ENCODE measurements around the gene LRRC17.

LRRC17 gene

GRCh38 chr7:102993718-102994029, 80.9 kb downstream of the LRRC17 start:
- no peak overlapping the region for H3K4me2 ChIP-seq (ENCODE audit: low read length)
- no peak overlapping the region for H2AFZ ChIP-seq (ENCODE audit: low read length)
- H3K9me3 ChIP-seq (ENCODE audit: low read length) = peaks cover 6% of the 10 kb centered on the region; the same call in 1 of the 2 replicates
- no peaks in the 10 kb centered on the region for H3K79me2 ChIP-seq (ENCODE audit: insufficient read depth, low read length)
- no peaks in the 10 kb centered on the region for H4K20me1 ChIP-seq (ENCODE audit: insufficient read depth, low read length)
- TF ChIP-seq, protein P1, sequence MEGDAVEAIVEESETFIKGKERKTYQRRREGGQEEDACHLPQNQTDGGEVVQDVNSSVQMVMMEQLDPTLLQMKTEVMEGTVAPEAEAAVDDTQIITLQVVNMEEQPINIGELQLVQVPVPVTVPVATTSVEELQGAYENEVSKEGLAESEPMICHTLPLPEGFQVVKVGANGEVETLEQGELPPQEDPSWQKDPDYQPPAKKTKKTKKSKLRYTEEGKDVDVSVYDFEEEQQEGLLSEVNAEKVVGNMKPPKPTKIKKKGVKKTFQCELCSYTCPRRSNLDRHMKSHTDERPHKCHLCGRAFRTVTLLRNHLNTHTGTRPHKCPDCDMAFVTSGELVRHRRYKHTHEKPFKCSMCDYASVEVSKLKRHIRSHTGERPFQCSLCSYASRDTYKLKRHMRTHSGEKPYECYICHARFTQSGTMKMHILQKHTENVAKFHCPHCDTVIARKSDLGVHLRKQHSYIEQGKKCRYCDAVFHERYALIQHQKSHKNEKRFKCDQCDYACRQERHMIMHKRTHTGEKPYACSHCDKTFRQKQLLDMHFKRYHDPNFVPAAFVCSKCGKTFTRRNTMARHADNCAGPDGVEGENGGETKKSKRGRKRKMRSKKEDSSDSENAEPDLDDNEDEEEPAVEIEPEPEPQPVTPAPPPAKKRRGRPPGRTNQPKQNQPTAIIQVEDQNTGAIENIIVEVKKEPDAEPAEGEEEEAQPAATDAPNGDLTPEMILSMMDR (IDR thresholded peaks at IDR 0.05; ENCODE audit: low read length) = no peak
- no peak for TF ChIP-seq EZH2 (IDR thresholded peaks at IDR 0.05; ENCODE audit: borderline replicate concordance, low read length)
- no peaks in the 10 kb centered on the region for H3K27me3 ChIP-seq (ENCODE audit: insufficient read depth, low read length)
- no peak overlapping the region for H3K27ac ChIP-seq (ENCODE audit: low read depth, low read length, poor library complexity, severe bottlenecking)
- H3K36me3 ChIP-seq (ENCODE audit: insufficient read depth, low read length) = no peaks in the 10 kb centered on the region
- no peaks in the 10 kb centered on the region for H3K4me1 ChIP-seq (ENCODE audit: insufficient read depth, low read length, severe bottlenecking)
- H3K9ac ChIP-seq (ENCODE audit: low read length) = no peak overlapping the region
- H3K4me3 ChIP-seq (ENCODE audit: low read depth, low read length, poor library complexity, severe bottlenecking) = no peak overlapping the region
- H3F3A ChIP-seq (ENCODE audit: insufficient read depth, low read length) = no peaks in the 10 kb centered on the region
- H3K9me2 ChIP-seq (ENCODE audit: low read depth, low read length) = no peaks in the 10 kb centered on the region

- no peak overlapping the region for H3K9ac ChIP-seq (ENCODE audit: low read length)
- H3K79me2 ChIP-seq (ENCODE audit: insufficient read depth, low read length) = no peaks in the 10 kb centered on the region
- no peaks in the 10 kb centered on the region for H3K9me2 ChIP-seq (ENCODE audit: low read depth, low read length)
- H3K9me3 ChIP-seq (ENCODE audit: low read length) = peaks cover 6% of the 10 kb centered on the region; the same call in 1 of the 2 replicates
- H3K4me2 ChIP-seq (ENCODE audit: low read length) = no peak overlapping the region
- no peaks in the 10 kb centered on the region for H3F3A ChIP-seq (ENCODE audit: insufficient read depth, low read length)
- no peaks in the 10 kb centered on the region for H4K20me1 ChIP-seq (ENCODE audit: insufficient read depth, low read length)
- H3K27ac ChIP-seq (ENCODE audit: low read depth, low read length, poor library complexity, severe bottlenecking) = no peak overlapping the region
- no peak for TF ChIP-seq EZH2 (IDR thresholded peaks at IDR 0.05; ENCODE audit: borderline replicate concordance, low read length)
- TF ChIP-seq, protein P1 (IDR thresholded peaks at IDR 0.05; ENCODE audit: low read length) = no peak
- H3K4me3 ChIP-seq (ENCODE audit: low read depth, low read length, poor library complexity, severe bottlenecking) = no peak overlapping the region
- no peaks in the 10 kb centered on the region for H3K27me3 ChIP-seq (ENCODE audit: insufficient read depth, low read length)
- H3K4me1 ChIP-seq (ENCODE audit: insufficient read depth, low read length, severe bottlenecking) = no peaks in the 10 kb centered on the region
- H2AFZ ChIP-seq (ENCODE audit: low read length) = no peak overlapping the region
- no peaks in the 10 kb centered on the region for H3K36me3 ChIP-seq (ENCODE audit: insufficient read depth, low read length)
Observed at GRCh38 chr7:102994567-102994966, 81.8 kb downstream of the LRRC17 start.
